Fibroblast of lung (primary cell): ENCODE measurements around the gene CYB561. TPM values are rescaled to one million over a fixed set of nuclear protein-coding genes. Genes with fewer than 3 reads are reported as not detected.
"Not testable (repeated sequence)": the region's sequence is repeated elsewhere in the genome, so short reads cannot be mapped to it uniquely, and the experiment has no call there.

ENCODE experiments used
- DNase-seq, 2 donors: peaks; one replicate each; pipeline versions ENCODE4 v3.0.0 to v3.0.0-alpha.2; 2010; ENCODE audit warnings: low read depth in 2 of 2
- H2AFZ ChIP-seq: 2 replicates; pipeline ENCODE4 v1.5.1; 2012; ENCODE audit warnings: low read length, control low read depth, inconsistent platforms
- H3K27ac ChIP-seq: 2 replicates; pipeline ENCODE4 v1.5.1; 2011; ENCODE audit warnings: low read length, control low read depth; ENCODE audit not compliant: insufficient read depth
- H3K27me3 ChIP-seq: 2 replicates; pipeline ENCODE4 v1.5.1; 2011; ENCODE audit warnings: mild to moderate bottlenecking, low read length; ENCODE audit not compliant: control insufficient read depth, insufficient read depth
- H3K36me3 ChIP-seq: 2 replicates; pipeline ENCODE4 v1.5.1; 2011; ENCODE audit warnings: low read length; ENCODE audit not compliant: control insufficient read depth, insufficient read depth
- H3K4me1 ChIP-seq: 2 replicates; pipeline ENCODE4 v1.5.1; 2011; ENCODE audit warnings: low read length; ENCODE audit not compliant: control insufficient read depth, insufficient read depth; ENCODE audit errors: extremely low read depth
- H3K4me2 ChIP-seq: 2 replicates; pipeline ENCODE4 v1.5.1; 2011; ENCODE audit warnings: low read length, control low read depth; ENCODE audit not compliant: insufficient read depth; ENCODE audit errors: extremely low read depth
- H3K4me3 ChIP-seq, 4 experiments: fragments of 200-600 bp in 1 of 4; sonication (generic) in 1 of 4; replicated peaks in 1 of 4; 2 replicates each; pipeline ENCODE4 v1.5.1; 2011 to 2016; ENCODE audit warnings: low read length in 4 of 4, low read depth in 3 of 4, mild to moderate bottlenecking in 3 of 4, control low read depth in 2 of 4, inconsistent platforms in 1 of 4, mixed read lengths in 1 of 4; ENCODE audit not compliant: insufficient read depth in 1 of 4; ENCODE audit errors: control extremely low read depth in 1 of 4
- H3K79me2 ChIP-seq: 2 replicates; pipeline ENCODE4 v1.5.1; 2012; ENCODE audit warnings: mild to moderate bottlenecking, low read length, inconsistent platforms; ENCODE audit not compliant: control insufficient read depth, insufficient read depth
- H3K9ac ChIP-seq: 2 replicates; pipeline ENCODE4 v1.5.1; 2011; ENCODE audit warnings: mild to moderate bottlenecking, low read length, control low read depth; ENCODE audit not compliant: insufficient read depth
- H3K9me3 ChIP-seq: 2 replicates; pipeline ENCODE4 v1.5.1; 2012; ENCODE audit warnings: low read depth, low read length; ENCODE audit not compliant: control insufficient read depth, insufficient read depth
- H4K20me1 ChIP-seq: 2 replicates; pipeline ENCODE4 v1.5.1; 2011; ENCODE audit warnings: low read length; ENCODE audit not compliant: control insufficient read depth, insufficient read depth; ENCODE audit errors: extremely low read depth
- CTCF ChIP-seq, 2 donors: IDR thresholded peaks in 1 of 2; conservative IDR thresholded peaks in 1 of 2; 1 replicate in 1 of 2; 2 replicates in 1 of 2; pipeline ENCODE4 v1.5.1; 2011 to 2012; ENCODE audit warnings: low read length in 2 of 2, control low read depth in 1 of 2, inconsistent platforms in 1 of 2, low read depth in 1 of 2, mild to moderate bottlenecking in 1 of 2
- EZH2 ChIP-seq: IDR thresholded peaks from 2 replicates; pipeline ENCODE4 v1.5.1; 2012; ENCODE audit warnings: low read length, control low read depth, mild to moderate bottlenecking; ENCODE audit errors: missing control alignments
- polyA plus RNA-seq, 2 donors: library from polyadenylated mRNA; depleted of rRNA in 1 of 2; stranded (reverse) in 1 of 2; unstranded in 1 of 2; fragments of >200 nt; gene quantifications; 2 replicates each; pipeline ENCODE4 v1.2.1, GENCODE V29; 2011 to 2012; ENCODE audit warnings: missing spikeins in 1 of 2
- total RNA-seq: library from RNA; depleted of rRNA; stranded (reverse); fragments of >200 nt; gene quantifications from 2 replicates; pipeline ENCODE4 v1.2.1, GENCODE V29; 2014

CYB561 gene
- total and polyA plus RNA-seq, 2 donors (not counting 1 experiment from before 2014, with no cell fraction given): 7.8 to 13.7 TPM

- Histone ChIP-seq H3K36me3 (no peaks in the 10 kb centered on the region), H3K27me3 (peaks cover 7% of the 10 kb centered on the region), H4K20me1 (no peaks in the 10 kb centered on the region), H3K27ac (no peak overlapping the region), H3K9ac (no peak overlapping the region), H3K4me2 (no peak overlapping the region), H2AFZ (no peak overlapping the region), H3K79me2 (no peaks in the 10 kb centered on the region), H3K4me1 (peaks cover 7% of the 10 kb centered on the region), H3K9me3 (no peaks in the 10 kb centered on the region), H3K4me3 (no peak overlapping the region)
- DNase-seq: no peak
- TF ChIP-seq EZH2 (peak; percentile 9), CTCF (conservative IDR thresholded peaks at IDR 0.05 in 1 of 2, IDR thresholded peaks at IDR 0.05 in 1 of 2; ENCODE audit: low read depth in 1 of 2, low read length in 2 of 2) (no peak)
Measured at GRCh38 chr17:63475491-63476412, 29.6 kb upstream of the CYB561 start.

DNA sequence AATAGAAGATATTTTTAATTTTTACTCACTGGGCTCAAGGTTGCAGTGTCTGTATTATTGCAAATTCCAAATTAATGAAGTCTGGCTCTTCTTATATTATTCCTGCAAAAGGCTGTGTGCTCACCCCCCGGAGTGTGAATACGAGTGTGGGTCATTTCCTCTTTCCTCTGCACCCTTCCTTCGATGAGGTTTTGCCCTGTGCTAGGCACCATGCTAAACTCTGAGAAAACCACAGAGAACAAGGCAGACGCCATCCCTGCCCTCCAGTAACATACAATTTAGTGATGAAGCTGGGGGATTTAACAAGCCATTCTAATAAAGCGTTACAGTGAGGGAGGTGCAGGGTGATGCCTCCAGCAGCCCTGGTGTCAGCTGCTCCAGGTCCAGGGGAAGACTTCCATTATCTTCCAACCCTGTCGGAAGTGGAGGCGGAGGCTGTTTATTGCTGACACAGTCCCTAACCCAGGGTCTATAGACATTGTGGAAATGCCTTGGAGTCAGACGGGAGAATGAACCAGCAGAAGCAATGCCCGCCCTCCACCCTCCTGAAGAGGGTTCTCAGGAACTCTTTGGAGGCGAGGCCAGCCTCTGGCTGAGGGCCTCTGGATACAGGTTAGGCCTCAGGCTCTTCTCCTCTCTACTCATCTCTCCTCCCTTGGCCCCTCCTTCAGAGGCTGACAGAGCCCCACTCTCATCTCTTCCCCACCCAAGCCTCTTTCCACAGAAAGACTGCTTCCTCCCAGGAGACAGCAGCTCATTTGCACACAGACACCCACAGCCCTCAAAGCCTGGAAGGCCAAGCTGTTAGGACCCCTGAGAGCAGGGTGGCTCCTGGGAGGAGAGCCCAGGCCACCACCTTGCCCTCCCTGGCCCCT is 28.7 kb upstream of the CYB561 start:
- H3K79me2 ChIP-seq: no peaks in the 10 kb centered on the region
- peaks cover 7% of the 10 kb centered on the region for H3K4me1 ChIP-seq
- no peaks in the 10 kb centered on the region for H4K20me1 ChIP-seq
- H3K9me3 ChIP-seq: no peaks in the 10 kb centered on the region
- no peak overlapping the region for H2AFZ ChIP-seq
- no peak overlapping the region for H3K4me2 ChIP-seq
- no peak overlapping the region for H3K27ac ChIP-seq
- no peak for DNase-seq
- peaks cover 7% of the 10 kb centered on the region for H3K27me3 ChIP-seq
- H3K36me3 ChIP-seq: no peaks in the 10 kb centered on the region
- no peak overlapping the region for H3K4me3 ChIP-seq
- TF ChIP-seq EZH2: peak; percentile 24
- TF ChIP-seq CTCF (conservative IDR thresholded peaks at IDR 0.05 in 1 of 2, IDR thresholded peaks at IDR 0.05 in 1 of 2; ENCODE audit: low read depth in 1 of 2, low read length in 2 of 2): no peak
- no peak overlapping the region for H3K9ac ChIP-seq

DNA sequence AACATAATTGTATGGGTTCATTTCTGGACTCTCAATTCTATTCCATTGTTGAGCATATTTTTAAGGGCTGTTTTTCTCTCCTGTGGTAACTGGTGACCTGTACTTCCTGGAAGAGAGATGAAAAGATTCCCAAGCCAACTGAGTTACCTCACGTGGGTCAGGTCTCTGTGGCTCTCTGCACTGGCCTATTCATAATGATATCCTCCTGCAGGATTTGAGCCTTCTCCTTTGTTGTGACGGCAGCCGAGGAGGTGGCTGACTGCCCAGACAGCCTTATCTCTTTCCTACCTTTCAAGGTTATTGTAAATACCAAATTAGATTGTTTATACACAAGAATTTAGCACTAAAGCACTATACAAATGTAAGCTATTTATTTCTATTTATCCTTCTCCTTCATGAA is 28.1 kb upstream of the CYB561 start:
- H3K9ac ChIP-seq: no peak overlapping the region
- DNase-seq: peak in 1 of 2 donors; percentile 40
- TF ChIP-seq EZH2 (no peak), CTCF (conservative IDR thresholded peaks at IDR 0.05 in 1 of 2, IDR thresholded peaks at IDR 0.05 in 1 of 2; ENCODE audit: low read depth in 1 of 2, low read length in 2 of 2) (no peak)
- no peaks in the 10 kb centered on the region for H4K20me1 ChIP-seq
- no peak overlapping the region for H3K27ac ChIP-seq
- peaks cover 7% of the 10 kb centered on the region for H3K27me3 ChIP-seq
- no peak overlapping the region for H2AFZ ChIP-seq
- no peaks in the 10 kb centered on the region for H3K79me2 ChIP-seq
- peaks cover 7% of the 10 kb centered on the region for H3K4me1 ChIP-seq
- no peak overlapping the region for H3K4me2 ChIP-seq
- H3K9me3 ChIP-seq: no peaks in the 10 kb centered on the region
- H3K4me3 ChIP-seq: no peak overlapping the region
- H3K36me3 ChIP-seq: no peaks in the 10 kb centered on the region

DNA sequence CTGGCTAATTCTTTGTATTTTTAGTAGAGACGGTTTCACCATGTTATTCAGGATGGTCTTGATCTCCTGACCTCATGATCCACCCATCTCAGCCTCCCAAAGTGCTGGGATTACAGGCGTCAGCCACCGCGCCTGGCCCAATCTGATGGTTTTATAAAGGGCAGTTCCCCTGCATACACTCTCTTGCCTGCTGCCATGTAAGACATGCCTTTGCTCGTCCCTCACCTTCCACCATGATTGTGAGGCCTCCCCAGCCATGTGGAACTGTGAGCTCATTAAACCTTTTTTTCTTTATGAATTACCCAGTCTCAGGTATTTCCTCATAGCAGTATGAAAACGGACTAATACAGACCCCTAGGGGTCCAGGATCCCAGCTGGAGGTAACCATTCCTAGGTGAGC is 22.0 kb upstream of the CYB561 start:
- H3K36me3 ChIP-seq, H3K27ac ChIP-seq, H3K79me2 ChIP-seq, H4K20me1 ChIP-seq, H3K4me2 ChIP-seq, H3K4me1 ChIP-seq, H3K9me3 ChIP-seq, H3K27me3 ChIP-seq, H3K4me3 ChIP-seq, H2AFZ ChIP-seq, H3K9ac ChIP-seq, DNase-seq: not testable (repeated sequence)
